Endothelial cell of umbilical vein (primary cell): ENCODE results near the gene FEN1. TPM values are rescaled to one million over a fixed set of nuclear protein-coding genes. Genes with fewer than 3 reads are reported as not detected.

Experiments
- BruUV-seq: library from RNA; stranded (reverse); fragments of 400-500 nt; replicated peaks from 2 replicates; lab custom pipeline; 2021; lab: Mats Ljungman, UMichigan
- CTCF ChIA-PET: fragments of 300-600, 350-600 bp; sonication (Branson Sonifier 250); formaldehyde crosslinking; loops from one replicate; lab custom pipeline; 2021; ENCODE audit warnings: antibody characterized with exemption, inconsistent platforms; lab: Charles Lee
- POLR2A ChIA-PET: fragments of 300-600, 350-600 bp; sonication (Branson Sonifier 250); formaldehyde crosslinking; loops from one replicate; lab custom pipeline; 2021; ENCODE audit warnings: antibody characterized with exemption, inconsistent platforms; lab: Charles Lee
- DNase-seq: peaks from one replicate; pipeline ENCODE4 v3.0.0-alpha.2; 2011; ENCODE audit warnings: low read depth, low spot score
- FAIRE-seq: peaks from 2 replicates; lab custom pipeline; 2011; peaks lifted over from hg19 to GRCh38; lab: Jason Lieb, UNC
- H2AFZ ChIP-seq: 2 replicates; pipeline ENCODE4 v1.6.0; 2012; ENCODE audit warnings: low read depth, low read length, control low read depth, inconsistent platforms
- H3K27ac ChIP-seq: 2 replicates; pipeline ENCODE4 v1.5.1; 2011; ENCODE audit warnings: low read depth, mild to moderate bottlenecking, control low read depth, low read length, moderate library complexity; ENCODE audit not compliant: insufficient read depth
- H3K27me3 ChIP-seq, 2 experiments: 2 replicates each; pipeline versions ENCODE4 v1.6.0 to v1.6.1; 2011; ENCODE audit warnings: low read length in 2 of 2, mixed read lengths in 1 of 2; ENCODE audit not compliant: control insufficient read depth in 2 of 2, insufficient read depth in 2 of 2
- H3K36me3 ChIP-seq, 2 experiments: 2 replicates in 1 of 2; 3 replicates in 1 of 2; pipeline ENCODE4 v1.5.1; 2011; ENCODE audit warnings: low read length in 2 of 2, mild to moderate bottlenecking in 1 of 2, moderate library complexity in 1 of 2; ENCODE audit not compliant: control insufficient read depth in 2 of 2, insufficient read depth in 2 of 2; ENCODE audit errors: extremely low read depth in 1 of 2
- H3K4me1 ChIP-seq: 3 replicates; pipeline ENCODE4 v1.5.1; 2011; ENCODE audit warnings: mild to moderate bottlenecking, low read length; ENCODE audit not compliant: control insufficient read depth, insufficient read depth; ENCODE audit errors: extremely low read depth
- H3K4me2 ChIP-seq: 2 replicates; pipeline ENCODE4 v1.6.1; 2011; ENCODE audit warnings: low read length, control low read depth, mixed read lengths; ENCODE audit not compliant: insufficient read depth
- H3K4me3 ChIP-seq, 3 experiments: fragments of 200-600 bp in 1 of 3; sonication (generic), shearing (Covaris generic) in 1 of 3; replicated peaks in 1 of 3; 2 replicates each; pipeline ENCODE4 v1.5.1; 2011 to 2016; ENCODE audit warnings: control low read depth in 3 of 3, low read length in 3 of 3, mild to moderate bottlenecking in 2 of 3, inconsistent platforms in 1 of 3, low read depth in 1 of 3, moderate library complexity in 1 of 3; ENCODE audit not compliant: insufficient read depth in 1 of 3
- H3K79me2 ChIP-seq: 2 replicates; pipeline ENCODE4 v1.6.0; 2012; ENCODE audit warnings: low read length, inconsistent platforms; ENCODE audit not compliant: control insufficient read depth, insufficient read depth
- H3K9ac ChIP-seq: replicated peaks from 2 replicates; pipeline ENCODE3; 2011; ENCODE audit warnings: low read length, control low read depth; ENCODE audit not compliant: insufficient read depth; ENCODE audit errors: extremely low read depth
- H3K9me1 ChIP-seq: replicated peaks from 3 replicates; pipeline ENCODE4 v1.6.0; 2011; ENCODE audit warnings: mild to moderate bottlenecking, low read length; ENCODE audit not compliant: control insufficient read depth, insufficient read depth; ENCODE audit errors: extremely low read depth
- H3K9me3 ChIP-seq: replicated peaks from 2 replicates; pipeline ENCODE4 v1.5.1; 2012; ENCODE audit warnings: low read length, inconsistent platforms; ENCODE audit not compliant: control insufficient read depth, insufficient read depth
- H4K20me1 ChIP-seq: replicated peaks from 2 replicates; pipeline ENCODE3; 2011; ENCODE audit warnings: mild to moderate bottlenecking, low read length; ENCODE audit not compliant: control insufficient read depth, insufficient read depth; ENCODE audit errors: extremely low read depth
- CTCF ChIP-seq, 2 donors: IDR thresholded peaks; 1 replicate in 1 of 2; 2 replicates in 1 of 2; pipeline ENCODE4 v1.5.1; 2011; ENCODE audit warnings: low read length in 2 of 2, mild to moderate bottlenecking in 2 of 2, moderate library complexity in 2 of 2, control low read depth in 1 of 2, inconsistent platforms in 1 of 2, low read depth in 1 of 2; ENCODE audit not compliant: insufficient read depth in 1 of 2; ENCODE audit errors: extremely low read depth in 1 of 2
- EZH2 ChIP-seq: IDR thresholded peaks from 2 replicates; pipeline ENCODE4 v1.6.1; 2012; ENCODE audit warnings: borderline replicate concordance, low read depth, mild to moderate bottlenecking, moderate library complexity, low read length, inconsistent platforms; ENCODE audit not compliant: severe bottlenecking
- FOS ChIP-seq: IDR thresholded peaks from 2 replicates; pipeline ENCODE4 v1.6.1; 2011; ENCODE audit warnings: mild to moderate bottlenecking, low read length, moderate library complexity, borderline replicate concordance; ENCODE audit not compliant: insufficient read depth
- GATA2 ChIP-seq: IDR thresholded peaks from 2 replicates; pipeline ENCODE4 v1.7.0; 2011; ENCODE audit warnings: low read depth, mild to moderate bottlenecking, moderate library complexity, mixed read lengths, low read length; ENCODE audit not compliant: insufficient read length, insufficient read depth
- JUN ChIP-seq: IDR thresholded peaks from 2 replicates; pipeline ENCODE4 v1.6.1; 2011; ENCODE audit warnings: borderline replicate concordance, low read depth; ENCODE audit not compliant: insufficient read length, insufficient read depth
- MYC ChIP-seq: IDR thresholded peaks from one replicate; pipeline ENCODE4 v1.6.1; 2011; ENCODE audit warnings: mild to moderate bottlenecking, low read depth, low read length
- POLR2A ChIP-seq: IDR thresholded peaks from 2 replicates; pipeline ENCODE4 v1.6.1; 2012; ENCODE audit warnings: low read depth, mild to moderate bottlenecking, control low read depth, low read length
- POLR2AphosphoS5 ChIP-seq: IDR thresholded peaks from 2 replicates; pipeline ENCODE4 v1.6.1; 2012; ENCODE audit warnings: low read depth, mild to moderate bottlenecking, control low read depth, low read length, moderate library complexity; ENCODE audit not compliant: insufficient read depth
- dilution Hi-C: fragments of 300-500 bp; cut with MboI; formaldehyde crosslinking; loops from one replicate; pipeline ENCODE4 v1.15.0; 2019; ENCODE audit warnings: low sequenced_read_pairs; ENCODE audit not compliant: extremely low pct_ligation_motif_present
- intact Hi-C: fragments of 100-400 bp; cut with micrococcal nuclease; formaldehyde crosslinking; loops from one replicate; pipeline ENCODE4 v1.10.0; 2022
- polyA plus RNA-seq, 4 experiments: library from polyadenylated mRNA; depleted of rRNA in 3 of 4; stranded (reverse) in 3 of 4; unstranded in 1 of 4; fragments of >200 nt; gene quantifications; 2 replicates each; pipeline versions ENCODE4 v1.2.1 to v1.2.3, GENCODE V29; 2011 to 2012; ENCODE audit warnings: missing spikeins in 1 of 4
- total RNA-seq: library from RNA; stranded (reverse); gene quantifications from 2 replicates; pipeline ENCODE4 v1.2.3, GENCODE V29; 2021
- TF ChIP-seq, protein P1 (sequence below): IDR thresholded peaks from 2 replicates; pipeline ENCODE4 v1.6.1; 2011; ENCODE audit not compliant: insufficient read depth, insufficient read length

The FEN1 gene
- total and polyA plus RNA-seq, 2 donors (not counting 3 experiments of a cell fraction or from before 2014, with no cell fraction given) = 29.3 to 60.5 TPM

DNA sequence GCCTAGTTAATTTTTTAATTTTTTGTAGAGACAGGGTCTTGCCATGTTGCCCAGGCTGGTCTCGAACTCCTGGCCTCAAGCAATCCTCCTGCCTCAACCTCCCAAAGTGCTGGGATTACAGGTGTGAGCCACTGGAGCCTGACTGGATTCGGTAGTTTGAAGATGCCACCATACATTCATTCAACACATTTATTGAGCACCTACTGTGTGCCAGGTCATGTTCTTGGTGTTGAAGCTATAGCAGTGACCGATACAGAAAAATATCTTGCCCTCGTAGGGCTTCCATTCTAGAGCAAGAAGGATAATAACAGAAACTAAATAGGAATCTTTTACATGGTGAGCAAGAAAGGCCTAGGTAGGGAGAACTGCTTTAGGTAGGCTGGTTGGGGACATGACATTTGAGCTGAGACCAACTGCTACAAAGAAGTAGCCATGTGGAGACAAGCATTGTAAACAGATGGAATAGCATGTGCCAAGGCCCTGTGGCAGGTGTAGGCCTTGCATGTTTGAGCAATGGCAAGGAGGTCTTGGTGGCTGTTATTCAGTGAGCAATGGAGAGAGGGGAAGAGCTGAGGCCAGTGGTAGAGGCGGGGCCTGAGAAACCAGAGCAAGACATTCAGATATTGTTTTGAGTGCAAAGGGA lies 42.0 kb upstream of the FEN1 start:
- no peaks in the 10 kb centered on the region for H3K27me3 ChIP-seq
- POLR2A ChIA-PET = no interaction called here
- TF ChIP-seq JUN (no peak), POLR2A (no peak), CTCF (IDR thresholded peaks at IDR 0.05; ENCODE audit: extremely low read depth in 1 of 2, insufficient read depth in 1 of 2, low read depth in 1 of 2, low read length in 2 of 2) (no peak), FOS (no peak), MYC (no peak), GATA2 (no peak), POLR2AphosphoS5 (no peak), EZH2 (no peak)
- TF ChIP-seq, protein P1, sequence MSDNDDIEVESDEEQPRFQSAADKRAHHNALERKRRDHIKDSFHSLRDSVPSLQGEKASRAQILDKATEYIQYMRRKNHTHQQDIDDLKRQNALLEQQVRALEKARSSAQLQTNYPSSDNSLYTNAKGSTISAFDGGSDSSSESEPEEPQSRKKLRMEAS = no peak
- CTCF ChIA-PET = interaction anchor here (0.6 to 5.4 kb wide), 4 partner anchors 25 to 357 kb away, joined by 3 to 91 read pairs (median 16); no protein-coding TSS in a partner anchor
- DNase-seq (no peak), FAIRE-seq (no peak)
- H3K36me3 ChIP-seq = no peaks in the 10 kb centered on the region
- no peak overlapping the region for H3K9ac ChIP-seq
- H3K4me1 ChIP-seq = peaks cover 4% of the 10 kb centered on the region
- H3K79me2 ChIP-seq = no peaks in the 10 kb centered on the region
- intact Hi-C loops = no loop called here
- H3K4me2 ChIP-seq = no peak overlapping the region
- dilution Hi-C loops = no loop called here
- no TSS peak for BruUV-seq
- no peaks in the 10 kb centered on the region for H3K9me1 ChIP-seq
- H2AFZ ChIP-seq = no peak overlapping the region
- no peak overlapping the region for H3K4me3 ChIP-seq
- H3K27ac ChIP-seq = no peak overlapping the region
- no peaks in the 10 kb centered on the region for H3K9me3 ChIP-seq
- H4K20me1 ChIP-seq = no peaks in the 10 kb centered on the region
